GM12878 (cell line): ENCODE data around the gene SLC38A3. TPM values are rescaled to one million over a fixed set of nuclear protein-coding genes. Genes with fewer than 3 reads are reported as not detected.

Experiments used
- ATAC-seq: fragments of 200-7000 bp; cut with Tn5 transposase; 3 replicates; pipeline ENCODE4 v1.9.1; 2020; ENCODE audit warnings: mild to moderate bottlenecking, moderate library complexity
- BruUV-seq: library from RNA; stranded (reverse); fragments of 400-500 nt; replicated peaks from 2 replicates; lab custom pipeline; 2021; lab: Mats Ljungman, UMichigan
- CTCF ChIA-PET: fragments of 300-600 bp; sonication (Branson Sonifier 250); formaldehyde crosslinking; extraction: SDS; loops from one replicate; lab custom pipeline; 2021; ENCODE audit warnings: inconsistent platforms; lab: Yijun Ruan, JAX
- POLR2A ChIA-PET: fragments of 350-600 bp; formaldehyde crosslinking; extraction: SDS; loops from one replicate; lab custom pipeline; 2021; ENCODE audit warnings: inconsistent platforms; lab: Charles Lee
- RAD21 ChIA-PET: fragments of 300-600 bp; sonication (Branson Sonifier 250); formaldehyde crosslinking; loops from one replicate; lab custom pipeline; 2023; ENCODE audit warnings: antibody characterized with exemption; ENCODE audit not compliant: unreplicated experiment; lab: Charles Lee
- SMC1A ChIA-PET: fragments of 300-600 bp; sonication (Branson Sonifier 250); formaldehyde crosslinking; loops from one replicate; lab custom pipeline; 2023; ENCODE audit not compliant: unreplicated experiment, uncharacterized antibody; lab: Charles Lee
- DNase-seq: peaks from one replicate; pipeline ENCODE4 v3.0.0-alpha.2; 2011; ENCODE audit warnings: low read depth, low spot score
- FAIRE-seq: peaks from 3 replicates; lab custom pipeline; 2011; peaks lifted over from hg19 to GRCh38; lab: Jason Lieb, UNC
- H2AFZ ChIP-seq: 2 replicates; pipeline ENCODE4 v1.6.0; 2011; ENCODE audit warnings: low read depth, low read length, control low read depth; ENCODE audit not compliant: control insufficient read depth
- H3K27ac ChIP-seq: 2 replicates; pipeline ENCODE4 v1.5.1; 2011; ENCODE audit warnings: control low read depth; ENCODE audit not compliant: control insufficient read depth, insufficient read depth
- H3K27me3 ChIP-seq, 2 experiments: replicated peaks in 1 of 2; 2 replicates each; pipeline versions ENCODE4 v1.6.0 to v1.6.1; 2011; ENCODE audit warnings: low read length in 1 of 2; ENCODE audit not compliant: control insufficient read depth in 2 of 2, insufficient read depth in 2 of 2
- H3K36me3 ChIP-seq, 2 experiments: 2 replicates each; pipeline ENCODE4 v1.5.1; 2011; ENCODE audit warnings: low read length in 1 of 2; ENCODE audit not compliant: control insufficient read depth in 2 of 2, insufficient read depth in 2 of 2
- H3K4me1 ChIP-seq: 2 replicates; pipeline ENCODE4 v1.6.1; 2011; ENCODE audit warnings: mild to moderate bottlenecking, low read length, moderate library complexity, mixed read lengths; ENCODE audit not compliant: control insufficient read depth, insufficient read depth
- H3K4me2 ChIP-seq: 2 replicates; pipeline ENCODE4 v1.6.0; 2011; ENCODE audit warnings: control low read depth; ENCODE audit not compliant: control insufficient read depth, insufficient read depth
- H3K4me3 ChIP-seq: fragments of 200-600 bp; sonication (generic); 2 replicates; pipeline ENCODE4 v1.5.1; 2016
- H3K79me2 ChIP-seq: 2 replicates; pipeline ENCODE4 v1.6.0; 2011; ENCODE audit warnings: low read length; ENCODE audit not compliant: control insufficient read depth, insufficient read depth
- H3K9ac ChIP-seq: 2 replicates; pipeline ENCODE4 v1.8.0; 2011; ENCODE audit warnings: low read length, control low read depth, mixed read lengths; ENCODE audit not compliant: control insufficient read depth, insufficient read depth
- H3K9me3 ChIP-seq: replicated peaks from 3 replicates; pipeline ENCODE4 v1.5.1; 2011; ENCODE audit warnings: mild to moderate bottlenecking, low read length; ENCODE audit not compliant: control insufficient read depth, insufficient read depth
- H4K20me1 ChIP-seq: 2 replicates; pipeline ENCODE4 v1.6.0; 2011; ENCODE audit not compliant: control insufficient read depth, insufficient read depth
- ATF2 ChIP-seq: IDR thresholded peaks from 2 replicates; pipeline ENCODE4 v1.6.1; 2012; ENCODE audit warnings: low read length, inconsistent platforms
- ATF3 ChIP-seq: IDR thresholded peaks from 2 replicates; pipeline ENCODE4 v1.6.1; 2011; ENCODE audit warnings: low read depth, mild to moderate bottlenecking, low read length, moderate library complexity, borderline replicate concordance; ENCODE audit errors: extremely low read depth
- BACH1 ChIP-seq: fragments of 450-650 bp; IDR thresholded peaks from 2 replicates; pipeline ENCODE4 v1.6.1; 2017; ENCODE audit warnings: mild to moderate bottlenecking, borderline replicate concordance
- BCLAF1 ChIP-seq: fragments of 450-650 bp; IDR thresholded peaks from 2 replicates; pipeline ENCODE4 v1.6.1; 2017; ENCODE audit warnings: antibody characterized with exemption, mild to moderate bottlenecking, moderate library complexity
- CEBPB ChIP-seq, 2 experiments: fragments of 150-350 bp in 1 of 2; IDR thresholded peaks; 2 replicates each; pipeline ENCODE4 v1.6.1; 2012 to 2014; ENCODE audit warnings: low read depth in 2 of 2, low read length in 2 of 2, borderline replicate concordance in 1 of 2, inconsistent platforms in 1 of 2
- HCFC1 ChIP-seq: fragments of 150-350 bp; IDR thresholded peaks from 2 replicates; pipeline ENCODE4 v1.6.1; 2014; ENCODE audit warnings: low read length
- LARP7 ChIP-seq: fragments of 450-650 bp; IDR thresholded peaks from 2 replicates; pipeline ENCODE4 v1.6.1; 2017; ENCODE audit warnings: mild to moderate bottlenecking
- MEF2B ChIP-seq: fragments of 450-650 bp; IDR thresholded peaks from 2 replicates; pipeline ENCODE4 v1.6.1; 2018; ENCODE audit warnings: mild to moderate bottlenecking, moderate library complexity; ENCODE audit not compliant: partially characterized antibody, poor library complexity, severe bottlenecking
- NRF1 ChIP-seq: conservative IDR thresholded peaks from 2 replicates; pipeline ENCODE4 v1.6.1; 2011; ENCODE audit warnings: mild to moderate bottlenecking, low read depth, low read length, improper control_type of control experiment
- RFX5 ChIP-seq: IDR thresholded peaks from 2 replicates; pipeline ENCODE4 v1.6.1; 2011; ENCODE audit warnings: low read depth, low read length, improper control_type of control experiment
- WRNIP1 ChIP-seq: IDR thresholded peaks from 2 replicates; pipeline ENCODE4 v1.6.1; 2011; ENCODE audit warnings: low read depth, low read length, improper control_type of control experiment, borderline replicate concordance
- ZNF207 ChIP-seq: fragments of 450-650 bp; IDR thresholded peaks from 2 replicates; pipeline ENCODE4 v1.6.1; 2014; ENCODE audit warnings: antibody characterized with exemption, mild to moderate bottlenecking, borderline replicate concordance
- ZSCAN29 ChIP-seq: fragments of 450-650 bp; IDR thresholded peaks from 2 replicates; pipeline ENCODE4 v1.6.1; 2017; ENCODE audit warnings: mild to moderate bottlenecking, moderate library complexity
- WGBS: methylation state at CpG from one replicate; pipeline ENCODE4 v1.1.6; 2016; ENCODE audit warnings: low lambda C conversion rate; ENCODE audit not compliant: insufficient replicate concordance, insufficient coverage; ENCODE audit errors: missing lambda C conversion rate; 5-methylcytosine and 5-hydroxymethylcytosine counted together
- in situ Hi-C: fragments of 300-500 bp; cut with MboI; formaldehyde crosslinking; loops from 9 replicates; pipeline ENCODE4 v1.14.3; 2018; ENCODE audit warnings: mixed read lengths
- intact Hi-C: fragments of 100-400 bp; cut with micrococcal nuclease; formaldehyde crosslinking; loops from one replicate; pipeline ENCODE4 v1.14.2; 2022; ENCODE audit not compliant: unreplicated experiment
- polyA plus RNA-seq, 11 experiments: library from polyadenylated mRNA; depleted of rRNA in 4 of 11; unstranded in 6 of 11; stranded (reverse) in 5 of 11; fragments of >200 nt; fragmentation: Nextera tagmentation in 4 of 11; fragmentation: Illumina TruSeq in 1 of 11; extraction: Ambion mirVana in 4 of 11; extraction: Trizol in 1 of 11; gene quantifications; 1 replicate in 1 of 11; 2 replicates in 10 of 11; pipeline versions ENCODE4 v1.2.1 to v1.2.3, GENCODE V29; 2011 to 2016; ENCODE audit warnings: inconsistent platforms in 2 of 11, missing spikeins in 2 of 11, low read depth in 1 of 11
- total RNA-seq, 4 experiments: library from RNA; depleted of rRNA in 3 of 4; stranded (reverse); fragments of >200 nt in 3 of 4; fragmentation: Illumina TruSeq in 1 of 4; extraction: Trizol in 1 of 4; gene quantifications; 2 replicates each; pipeline versions ENCODE4 v1.2.1 to v1.2.3, GENCODE V29; 2013 to 2021
- TF ChIP-seq, protein P1 (sequence below), 3 experiments: IDR thresholded peaks in 2 of 3; conservative IDR thresholded peaks in 1 of 3; 2 replicates each; pipeline ENCODE4 v1.5.1; 2011; ENCODE audit warnings: low read depth in 3 of 3, low read length in 3 of 3, mild to moderate bottlenecking in 3 of 3, control low read depth in 2 of 3, moderate library complexity in 2 of 3, inconsistent platforms in 1 of 3, mixed read lengths in 1 of 3; ENCODE audit not compliant: control insufficient read depth in 2 of 3, insufficient read depth in 1 of 3; ENCODE audit errors: extremely low read depth in 1 of 3

The SLC38A3 gene
- total and polyA plus RNA-seq, 10 of the 15 experiments (the other 5 are each of a cell fraction or from before 2014, with no cell fraction given), result 0.14 TPM; not detected in 9

- SMC1A ChIA-PET, result interaction anchor here (0.8 to 1.1 kb wide), 2 partner anchors 8 to 22 kb away, joined by 3 read pairs; no protein-coding TSS in a partner anchor
- H3K4me2 ChIP-seq, result no peak overlapping the region
- H3K9me3 ChIP-seq, result no peaks in the 10 kb centered on the region
- peaks cover 20% of the 10 kb centered on the region for H4K20me1 ChIP-seq
- no peaks in the 10 kb centered on the region for H3K27me3 ChIP-seq
- H2AFZ ChIP-seq, result no peak overlapping the region
- H3K27ac ChIP-seq, result no peak overlapping the region
- ATAC-seq (no peak), DNase-seq (no peak), FAIRE-seq (no peak)
- peaks cover 28% of the 10 kb centered on the region for H3K4me1 ChIP-seq
- no TSS peak for BruUV-seq
- RAD21 ChIA-PET, result interaction anchor here (2.6 to 4.1 kb wide), 3 partner anchors 10 to 20 kb away, joined by 7 to 73 read pairs (median 10); no protein-coding TSS in a partner anchor
- intact Hi-C loops, result no loop called here
- no peak overlapping the region for H3K4me3 ChIP-seq
- no peak overlapping the region for H3K9ac ChIP-seq
- CTCF ChIA-PET, result interaction anchor here (0.6 to 3.3 kb wide), 5 partner anchors 11 to 90 kb away, joined by 3 to 149 read pairs (median 28); no protein-coding TSS in a partner anchor
- POLR2A ChIA-PET, result interaction anchor here (0.5 to 1.4 kb wide), 3 partner anchors 8 to 11 kb away, joined by 3 to 4 read pairs (median 3); no protein-coding TSS in a partner anchor
- 63% methylated on average over 3 of the region's 3 CpGs for WGBS
- peaks cover 64% of the 10 kb centered on the region for H3K79me2 ChIP-seq
- in situ Hi-C loops, result no loop called here
- H3K36me3 ChIP-seq, result peaks cover 29% of the 10 kb centered on the region in 2 experiments
- no peak for TF ChIP-seq ATF2
- no peak for TF ChIP-seq ZSCAN29
- TF ChIP-seq ZNF207, result no peak
- no peak for TF ChIP-seq HCFC1
- no peak for TF ChIP-seq BCLAF1
- no peak for TF ChIP-seq RFX5
- TF ChIP-seq BACH1, result no peak
- no peak for TF ChIP-seq LARP7
- no peak for TF ChIP-seq ATF3
- no peak for TF ChIP-seq NRF1
- TF ChIP-seq MEF2B, result no peak
- TF ChIP-seq, protein P1, sequence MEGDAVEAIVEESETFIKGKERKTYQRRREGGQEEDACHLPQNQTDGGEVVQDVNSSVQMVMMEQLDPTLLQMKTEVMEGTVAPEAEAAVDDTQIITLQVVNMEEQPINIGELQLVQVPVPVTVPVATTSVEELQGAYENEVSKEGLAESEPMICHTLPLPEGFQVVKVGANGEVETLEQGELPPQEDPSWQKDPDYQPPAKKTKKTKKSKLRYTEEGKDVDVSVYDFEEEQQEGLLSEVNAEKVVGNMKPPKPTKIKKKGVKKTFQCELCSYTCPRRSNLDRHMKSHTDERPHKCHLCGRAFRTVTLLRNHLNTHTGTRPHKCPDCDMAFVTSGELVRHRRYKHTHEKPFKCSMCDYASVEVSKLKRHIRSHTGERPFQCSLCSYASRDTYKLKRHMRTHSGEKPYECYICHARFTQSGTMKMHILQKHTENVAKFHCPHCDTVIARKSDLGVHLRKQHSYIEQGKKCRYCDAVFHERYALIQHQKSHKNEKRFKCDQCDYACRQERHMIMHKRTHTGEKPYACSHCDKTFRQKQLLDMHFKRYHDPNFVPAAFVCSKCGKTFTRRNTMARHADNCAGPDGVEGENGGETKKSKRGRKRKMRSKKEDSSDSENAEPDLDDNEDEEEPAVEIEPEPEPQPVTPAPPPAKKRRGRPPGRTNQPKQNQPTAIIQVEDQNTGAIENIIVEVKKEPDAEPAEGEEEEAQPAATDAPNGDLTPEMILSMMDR (IDR thresholded peaks at IDR 0.05 in 2 of 3, conservative IDR thresholded peaks at IDR 0.05 in 1 of 3; ENCODE audit: control insufficient read depth in 2 of 3, extremely low read depth in 1 of 3, insufficient read depth in 1 of 3, low read depth in 3 of 3, low read length in 3 of 3), result no peak
- TF ChIP-seq CEBPB (IDR thresholded peaks at IDR 0.05; ENCODE audit: borderline replicate concordance in 1 of 2, low read depth in 2 of 2, low read length in 2 of 2), result no peak
- no peak for TF ChIP-seq WRNIP1
These were observed 43.3 kb downstream of the SLC38A3 start for GRCh38 chr3:50248387-50248786.
